ES-I3 (cell line): Measurements from ENCODE around the gene CHRNB2.

ENCODE experiments used
- H3K36me3 ChIP-seq: 2 replicates; pipeline ENCODE4 v1.6.1; 2013; ENCODE audit warnings: mild to moderate bottlenecking, low read length, control low read depth, moderate library complexity; ENCODE audit not compliant: insufficient read depth
- H3K4me1 ChIP-seq: 2 replicates; pipeline ENCODE4 v1.6.1; 2013; ENCODE audit warnings: mild to moderate bottlenecking, control low read depth, low read length; ENCODE audit not compliant: insufficient read depth
- H3K9ac ChIP-seq: 2 replicates; pipeline ENCODE4 v1.6.1; 2013; ENCODE audit warnings: low read depth, mild to moderate bottlenecking, low read length, moderate library complexity
- H3K9me3 ChIP-seq: 2 replicates; pipeline ENCODE4 v1.6.1; 2013; ENCODE audit warnings: mild to moderate bottlenecking, low read length, moderate library complexity; ENCODE audit not compliant: control insufficient read depth, insufficient read depth

The CHRNB2 gene

GRCh38 chr1:154621875-154622274 lies 54.3 kb downstream of the CHRNB2 start:
- Histone ChIP-seq H3K4me1 (peaks cover 6% of the 10 kb centered on the region), H3K9me3 (no peaks in the 10 kb centered on the region), H3K36me3 (no peaks in the 10 kb centered on the region), H3K9ac (no peak overlapping the region)

DNA sequence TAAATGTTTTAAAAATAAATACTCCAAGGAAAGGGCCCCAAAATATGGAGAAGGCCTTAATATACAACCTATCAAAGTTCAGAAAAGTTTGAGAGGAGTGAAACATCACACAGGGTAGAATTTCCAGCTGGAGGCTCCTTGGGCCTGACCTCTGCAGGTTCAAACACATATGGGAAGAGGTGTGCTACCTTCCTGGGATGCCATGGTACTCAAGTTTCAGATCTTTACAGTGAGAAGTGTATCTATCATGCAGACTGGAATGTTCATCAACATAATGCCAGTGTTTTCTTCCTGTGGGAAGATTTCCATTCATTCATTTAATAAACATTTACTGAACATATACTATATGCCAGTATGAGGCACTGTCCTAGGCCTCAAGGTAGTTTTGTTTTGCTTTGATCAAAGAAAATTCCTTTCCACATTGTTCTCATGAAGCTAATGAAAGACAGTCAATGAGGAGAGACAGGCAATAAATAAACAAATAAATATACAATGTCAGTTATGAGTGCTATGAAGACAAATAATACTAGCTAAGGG lies 55.0 kb downstream of the CHRNB2 start:
- Histone ChIP-seq H3K9ac (no peak overlapping the region), H3K4me1 (peaks cover 5% of the 10 kb centered on the region; the same call in 1 of the 2 replicates), H3K36me3 (no peaks in the 10 kb centered on the region), H3K9me3 (no peaks in the 10 kb centered on the region)

- H3K9ac ChIP-seq, result no peak overlapping the region
- H3K36me3 ChIP-seq, result no peaks in the 10 kb centered on the region
- no peaks in the 10 kb centered on the region for H3K9me3 ChIP-seq
- H3K4me1 ChIP-seq, result peaks cover 5% of the 10 kb centered on the region; the same call in 1 of the 2 replicates
Measured at GRCh38 chr1:154623358-154623757, 55.8 kb downstream of the CHRNB2 start.

DNA sequence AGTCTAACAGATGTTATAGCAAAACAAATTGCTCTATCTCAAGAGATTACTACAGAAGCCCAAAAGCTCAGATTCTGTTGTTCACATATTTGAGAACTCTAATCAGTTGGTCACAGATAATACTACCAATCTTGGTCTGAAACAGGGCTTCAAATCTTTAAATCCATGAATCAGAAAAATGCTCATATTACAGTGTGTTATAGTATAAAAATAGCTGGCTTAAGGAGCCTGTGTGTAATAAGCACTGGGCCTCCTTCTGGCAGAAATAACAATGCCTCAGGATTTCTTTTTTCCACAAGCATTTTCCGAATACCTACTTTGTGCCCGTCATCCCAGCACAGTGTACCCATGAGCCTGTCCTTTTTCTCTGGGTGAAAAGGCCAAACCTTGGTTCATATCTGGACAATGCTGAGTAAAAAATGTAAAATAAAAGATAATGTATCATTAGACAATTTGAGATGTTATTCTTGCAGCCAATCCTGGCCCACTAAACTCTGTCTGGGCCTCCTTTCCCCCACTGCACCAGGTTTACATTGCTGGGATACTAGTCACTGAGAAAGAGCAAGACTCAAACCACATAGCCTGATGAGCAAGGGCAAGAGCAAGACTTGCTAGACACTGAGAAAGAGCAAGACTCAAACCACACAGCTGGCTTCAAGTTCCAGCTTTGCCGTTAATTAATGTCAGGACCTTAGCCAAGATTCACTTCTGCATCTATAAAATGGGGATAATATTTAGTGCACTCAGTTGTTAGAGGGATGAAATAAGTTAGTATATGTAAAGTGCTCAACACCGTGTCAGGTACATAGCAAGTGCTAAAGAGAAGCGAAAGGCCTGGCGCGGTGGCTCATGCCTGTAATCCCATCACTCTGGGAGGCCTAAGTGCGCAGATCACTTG lies 57.4 kb downstream of the CHRNB2 start:
- no peak overlapping the region for H3K9ac ChIP-seq
- H3K36me3 ChIP-seq, result no peaks in the 10 kb centered on the region
- H3K9me3 ChIP-seq, result peaks cover 3% of the 10 kb centered on the region; the same call in 1 of the 2 replicates
- H3K4me1 ChIP-seq, result peaks cover 5% of the 10 kb centered on the region; the same call in 1 of the 2 replicates

- peak overlapping the region; percentile 85 for H3K9ac ChIP-seq
- H3K4me1 ChIP-seq, result peaks cover 5% of the 10 kb centered on the region; the same call in 1 of the 2 replicates
- H3K36me3 ChIP-seq, result no peaks in the 10 kb centered on the region
- peaks cover 3% of the 10 kb centered on the region; the same call in 1 of the 2 replicates for H3K9me3 ChIP-seq
Measured at GRCh38 chr1:154626456-154627256, 59.1 kb downstream of the CHRNB2 start.

GRCh38 chr1:154627257-154628120 lies 59.9 kb downstream of the CHRNB2 start:
- peaks cover 5% of the 10 kb centered on the region; the same call in 1 of the 2 replicates for H3K4me1 ChIP-seq
- H3K9me3 ChIP-seq, result peaks cover 3% of the 10 kb centered on the region; the same call in 1 of the 2 replicates
- H3K9ac ChIP-seq, result peak overlapping the region; percentile 85
- H3K36me3 ChIP-seq, result no peaks in the 10 kb centered on the region

GRCh38 chr1:154628121-154628405 lies 60.5 kb downstream of the CHRNB2 start:
- Histone ChIP-seq H3K9me3 (peaks cover 3% of the 10 kb centered on the region; the same call in 1 of the 2 replicates), H3K36me3 (no peaks in the 10 kb centered on the region), H3K4me1 (peaks cover 5% of the 10 kb centered on the region; the same call in 1 of the 2 replicates), H3K9ac (peak overlapping the region; percentile 85)

DNA sequence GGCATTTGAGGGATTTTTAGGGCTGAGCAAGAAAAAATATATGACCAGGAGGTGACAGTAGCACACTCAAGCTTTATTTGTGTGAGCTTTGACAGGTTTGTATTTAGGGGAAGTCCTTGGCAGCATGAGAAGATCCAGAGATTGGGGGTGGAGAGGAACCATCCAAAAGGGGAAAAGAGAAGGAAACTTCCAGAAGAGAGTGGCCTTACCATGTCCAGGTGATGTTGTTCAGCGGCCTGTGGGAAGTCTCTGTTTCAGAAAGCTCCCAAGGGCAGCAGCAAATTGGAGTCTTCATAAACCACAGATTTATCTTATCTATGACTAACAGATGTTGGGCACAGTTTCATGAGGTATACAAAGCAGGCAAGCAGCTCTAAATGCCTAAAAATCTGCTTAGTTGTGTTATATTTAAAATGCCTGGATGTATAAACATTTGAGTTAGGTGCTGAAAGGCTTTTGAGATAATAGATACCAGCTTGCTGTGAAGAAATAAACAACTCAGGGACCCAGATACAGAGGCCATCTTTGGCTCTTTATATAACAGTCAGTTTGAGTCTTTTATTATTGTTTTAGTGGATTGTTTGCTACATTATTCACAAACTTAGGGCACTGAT lies 61.6 kb downstream of the CHRNB2 start:
- Histone ChIP-seq H3K36me3 (no peaks in the 10 kb centered on the region), H3K4me1 (peaks cover 5% of the 10 kb centered on the region; the same call in 1 of the 2 replicates), H3K9ac (no peak overlapping the region), H3K9me3 (peaks cover 3% of the 10 kb centered on the region; the same call in 1 of the 2 replicates)
